Cortex of kidney (tissue), 1 donor: ENCODE results near the gene CRX.
"Not testable (repeated sequence)": the region's sequence is repeated elsewhere in the genome, so short reads cannot be mapped to it uniquely, and the experiment has no call there.

Source experiments
- DNase-seq: peaks from one replicate; lab custom pipeline; 2025; lab: John Stamatoyannopoulos, UW

Gene CRX

DNA sequence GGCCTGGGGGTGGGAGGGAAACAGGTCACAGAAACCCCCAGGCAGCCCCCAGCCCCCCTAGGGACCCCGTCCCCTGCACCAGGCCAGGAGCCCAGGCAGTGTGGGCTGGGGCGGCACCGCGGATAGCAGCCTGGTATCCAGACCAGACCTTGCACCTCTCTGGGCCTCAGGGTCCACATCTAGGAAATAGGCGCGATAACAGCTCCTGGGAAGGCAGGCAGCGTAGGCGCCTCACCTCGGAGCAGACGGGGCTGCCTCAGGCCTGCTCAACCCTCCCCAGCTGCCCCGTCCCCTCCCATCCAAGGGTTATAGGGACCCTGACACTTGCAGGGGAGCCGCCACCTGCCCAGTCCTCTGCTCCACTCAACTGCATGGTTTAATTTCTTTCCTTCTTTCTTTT is 18.1 kb upstream of the CRX start:
- not testable (repeated sequence) for DNase-seq

DNA sequence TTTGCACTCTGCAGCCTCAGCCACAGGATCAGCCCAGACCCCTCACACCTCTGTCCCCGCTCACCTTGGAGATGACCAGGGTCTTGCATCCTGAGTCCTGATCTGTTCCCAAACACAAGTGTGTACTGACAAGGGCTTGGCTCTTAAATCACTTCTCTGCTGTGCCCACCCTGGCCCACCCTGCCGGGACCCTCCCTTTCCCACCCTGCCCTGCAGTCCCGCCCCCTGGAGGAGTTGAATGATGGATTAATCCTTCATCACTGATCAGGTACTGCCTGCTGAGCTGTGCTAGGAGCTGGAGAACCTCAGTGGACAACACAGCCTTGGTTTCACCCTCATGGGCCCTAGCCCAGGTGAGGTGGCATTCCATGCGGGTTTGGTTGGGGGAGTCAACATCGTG is 17.3 kb upstream of the CRX start, which contains the start of gene TPRX1:
TSS of gene TPRX1 (minus strand) at position 101 of the 400 bp plus-strand sequence. CDS start at position 89, 12 bp downstream.
- not testable (repeated sequence) for DNase-seq

DNA sequence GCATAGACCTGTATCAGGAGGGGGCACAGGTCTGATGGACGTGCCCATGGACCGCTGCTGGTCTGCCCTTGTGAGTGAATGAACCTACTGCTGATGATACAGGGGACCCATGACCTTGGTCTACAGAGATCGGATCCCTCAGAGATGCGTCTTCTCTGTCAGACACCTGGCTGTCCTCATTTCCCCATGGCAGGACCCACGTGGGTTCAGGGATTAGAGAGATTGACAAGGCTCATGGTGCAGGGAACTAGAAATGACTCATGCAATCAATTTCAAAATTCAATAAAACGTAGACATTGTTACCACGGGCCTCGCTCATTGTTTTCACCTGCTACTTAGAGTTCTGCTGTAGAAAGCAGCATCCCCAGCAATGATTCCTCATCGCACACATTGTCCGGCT is 16.4 kb upstream of the CRX start:
- DNase-seq, result no peak

DNA sequence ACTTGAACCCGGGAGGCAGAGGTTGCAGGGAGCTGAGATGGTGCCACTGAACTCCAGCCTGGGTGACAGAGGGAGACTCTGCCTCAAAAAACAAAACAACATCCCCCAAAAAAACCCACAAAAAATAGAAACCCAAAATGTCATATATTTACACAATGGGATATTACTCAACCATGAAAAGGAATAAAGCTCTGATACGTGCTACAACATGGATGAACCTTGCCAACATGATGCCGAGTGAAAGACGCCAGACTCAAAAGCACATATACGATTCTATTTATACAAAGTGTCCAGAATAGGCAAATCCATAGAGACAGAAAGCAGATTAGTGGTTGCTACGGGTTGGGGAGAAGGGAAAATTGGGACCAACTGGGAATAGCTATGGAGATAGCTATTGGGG is 15.3 kb upstream of the CRX start:
- no peak for DNase-seq

DNA sequence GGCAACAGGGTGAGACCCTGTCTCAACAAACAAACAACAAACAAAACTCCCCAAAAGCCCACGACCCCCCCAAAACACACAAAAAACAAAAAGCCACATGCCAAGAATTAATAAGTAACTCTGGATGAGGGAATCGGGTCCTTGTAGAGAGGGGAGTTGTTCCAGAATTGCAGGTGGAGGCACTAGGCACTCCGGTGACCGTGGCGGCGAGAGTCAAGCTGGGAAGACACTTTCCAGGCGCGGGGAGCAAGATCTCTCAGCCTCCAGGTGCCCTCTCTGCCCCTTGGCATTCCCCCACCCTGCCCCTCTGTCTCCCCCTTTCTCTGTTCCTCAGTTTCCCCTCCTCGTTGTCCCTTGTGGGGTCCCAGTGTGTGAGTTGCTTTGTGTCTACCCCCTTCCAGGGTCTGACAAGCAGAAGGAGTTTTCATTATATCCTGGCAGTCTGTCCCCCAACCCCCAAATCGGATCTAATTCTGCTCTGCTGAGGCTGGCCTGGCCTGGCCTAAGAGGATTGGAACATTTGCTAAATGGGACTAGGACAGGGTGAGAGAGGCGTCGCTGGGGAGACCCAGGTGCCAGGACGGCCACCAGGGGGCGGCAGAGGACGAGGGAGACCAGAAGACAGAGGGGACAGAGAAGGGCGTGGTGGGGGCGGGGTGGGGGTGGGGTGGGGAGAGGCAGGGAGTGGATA is 8.3 kb upstream of the CRX start:
- no peak for DNase-seq

DNA sequence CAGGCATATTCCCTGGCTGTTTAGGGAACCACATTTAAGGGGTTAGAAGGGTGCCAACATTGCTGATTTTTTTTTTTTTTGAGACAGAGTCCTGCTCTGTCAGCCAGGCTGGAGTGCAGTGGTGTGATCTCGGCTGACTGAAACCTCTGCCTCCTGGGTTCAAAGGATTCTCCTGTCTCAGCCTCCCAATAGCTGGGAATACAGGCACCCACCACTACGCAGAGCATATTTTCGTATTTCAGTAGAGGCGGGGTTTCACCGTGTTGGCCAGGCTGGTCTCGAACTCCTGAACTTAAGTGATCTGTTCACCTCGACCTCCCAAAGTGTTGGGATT is 7.8 kb upstream of the CRX start:
- DNase-seq, result no peak

DNA sequence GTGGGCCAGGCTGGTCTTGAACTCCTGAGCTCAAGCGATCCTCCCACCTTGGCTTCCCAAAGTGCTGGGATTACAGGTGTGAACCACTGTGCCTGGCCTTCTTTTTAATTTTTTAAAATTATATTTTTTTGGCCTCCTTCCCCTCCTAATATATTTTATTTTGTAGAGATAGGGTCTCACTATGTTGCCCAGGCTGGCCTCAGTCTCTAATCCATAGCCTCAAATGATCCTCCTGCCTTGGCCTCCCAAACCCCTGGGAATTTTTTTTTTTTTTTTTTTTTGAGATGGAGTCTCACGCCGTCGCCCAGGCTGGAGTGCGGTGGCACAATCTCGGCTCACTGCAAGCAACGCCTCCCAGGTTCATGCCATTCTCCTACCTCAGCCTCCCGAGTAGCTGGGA is 5.5 kb upstream of the CRX start:
- DNase-seq, result not testable (repeated sequence)

DNA sequence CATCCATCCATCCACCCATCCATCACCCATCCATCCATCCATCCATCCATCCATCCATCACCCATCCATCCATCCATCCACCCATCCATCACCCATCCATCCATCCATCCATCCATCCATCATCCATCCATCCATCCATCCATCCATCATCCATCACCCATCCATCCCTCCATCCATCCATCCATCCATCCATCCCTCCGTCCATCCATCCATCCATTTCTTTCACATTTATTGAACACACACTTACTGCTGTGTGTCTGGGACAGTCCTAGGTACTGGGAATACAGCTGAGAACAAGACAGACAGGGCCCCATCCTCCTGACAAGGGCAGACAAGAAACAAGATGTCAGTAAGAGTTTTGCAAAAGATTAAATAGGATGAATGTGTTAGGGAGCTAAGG is 3.5 kb upstream of the CRX start:
- not testable (repeated sequence) for DNase-seq

DNA sequence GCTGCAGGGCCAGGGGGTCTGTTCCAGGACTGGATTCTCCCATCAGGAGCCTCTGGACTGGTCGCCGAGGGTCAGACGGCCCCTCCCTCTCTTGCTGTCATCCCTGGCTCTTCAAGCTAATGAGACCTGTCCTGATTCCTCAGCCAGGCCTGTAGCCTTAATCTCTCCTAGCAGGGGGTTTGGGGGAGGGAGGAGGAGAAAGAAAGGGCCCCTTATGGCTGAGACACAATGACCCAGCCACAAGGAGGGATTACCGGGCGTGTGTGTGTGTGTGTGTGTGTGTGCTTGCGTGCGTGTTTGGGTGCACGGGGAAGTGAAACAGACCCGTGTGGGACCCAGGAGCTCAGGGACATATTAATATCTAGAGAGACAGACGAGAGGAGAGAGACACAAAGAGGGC is 1.9 kb upstream of the CRX start:
- DNase-seq, result no peak

DNA sequence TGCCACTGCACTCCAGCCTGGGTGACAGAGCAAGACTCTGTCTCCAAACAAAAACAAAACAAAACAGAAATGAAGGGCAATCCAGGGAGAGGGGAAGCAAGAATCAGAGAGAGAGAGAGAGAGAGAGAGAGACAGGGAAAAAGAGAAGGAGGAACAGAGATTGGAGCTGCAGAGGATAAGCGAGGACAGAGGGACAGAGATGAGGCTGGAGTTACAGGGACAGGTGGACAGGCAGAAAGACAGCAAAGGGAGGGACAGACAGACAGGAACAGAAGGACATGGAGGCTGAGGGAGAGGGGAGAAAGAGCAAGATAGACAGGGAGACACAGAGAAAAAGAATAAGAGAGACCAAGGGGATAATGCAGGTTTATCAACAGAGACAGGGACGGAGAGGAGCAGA is 1.3 kb upstream of the CRX start:
- no peak for DNase-seq

DNA sequence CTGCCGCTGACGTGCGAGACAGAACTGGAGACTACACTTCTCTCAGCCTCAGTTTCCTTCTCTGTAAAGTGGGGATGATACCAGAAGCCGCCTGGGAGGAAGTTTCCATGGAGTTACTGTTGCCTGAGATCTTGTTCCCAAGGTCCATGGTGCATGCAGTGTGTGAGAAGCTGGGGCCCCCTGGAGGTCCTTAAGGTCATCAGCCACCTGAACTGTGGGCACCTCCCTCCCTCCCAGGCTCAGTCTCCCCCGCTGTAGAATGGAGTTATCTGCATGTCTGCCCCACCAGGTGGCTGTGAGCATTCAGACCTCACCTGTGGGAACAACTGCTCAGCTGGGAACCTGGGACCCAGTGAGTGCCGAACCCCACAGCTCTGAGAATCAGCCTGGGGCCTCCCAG is 2.7 kb downstream of the CRX start:
- no peak for DNase-seq

DNA sequence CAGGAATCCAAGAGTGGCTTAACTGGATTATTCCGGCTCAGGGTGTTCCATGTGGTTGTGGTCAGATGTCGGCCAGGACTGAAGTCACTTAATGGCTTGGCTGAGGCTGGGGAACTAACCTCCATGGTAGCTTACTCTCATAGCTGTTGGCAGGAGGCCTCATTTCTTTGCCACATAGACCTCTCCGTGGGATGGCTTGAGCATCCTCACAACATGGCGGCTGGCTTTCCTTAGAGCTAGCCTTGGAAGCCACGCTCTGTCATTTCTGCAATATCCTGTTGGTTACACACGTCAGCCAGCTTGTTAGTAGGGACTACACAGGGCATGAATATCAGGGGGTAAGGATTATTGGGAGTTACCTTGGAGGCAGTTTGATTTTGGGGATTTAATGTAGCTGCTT is 5.1 kb downstream of the CRX start:
- no peak for DNase-seq

DNA sequence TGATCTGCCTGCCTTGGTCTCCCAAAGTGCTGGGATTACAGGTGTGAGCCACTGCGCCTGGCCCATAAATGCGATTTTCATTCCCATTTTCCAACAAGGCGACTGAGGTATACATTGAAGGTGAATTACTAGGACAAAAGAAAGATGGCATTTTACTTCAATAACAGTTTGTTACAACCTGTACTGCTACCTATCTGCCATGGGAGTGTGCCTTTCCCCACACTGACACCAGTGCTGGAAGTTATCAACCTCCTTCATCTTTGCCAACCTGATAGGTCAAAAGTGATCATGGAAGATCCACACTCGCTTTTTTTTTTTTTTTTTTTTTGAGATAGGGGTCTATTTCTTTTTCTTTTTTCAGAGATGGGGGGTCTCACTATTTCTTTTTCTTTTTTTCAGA is 11.0 kb downstream of the CRX start:
- DNase-seq, result no peak

DNA sequence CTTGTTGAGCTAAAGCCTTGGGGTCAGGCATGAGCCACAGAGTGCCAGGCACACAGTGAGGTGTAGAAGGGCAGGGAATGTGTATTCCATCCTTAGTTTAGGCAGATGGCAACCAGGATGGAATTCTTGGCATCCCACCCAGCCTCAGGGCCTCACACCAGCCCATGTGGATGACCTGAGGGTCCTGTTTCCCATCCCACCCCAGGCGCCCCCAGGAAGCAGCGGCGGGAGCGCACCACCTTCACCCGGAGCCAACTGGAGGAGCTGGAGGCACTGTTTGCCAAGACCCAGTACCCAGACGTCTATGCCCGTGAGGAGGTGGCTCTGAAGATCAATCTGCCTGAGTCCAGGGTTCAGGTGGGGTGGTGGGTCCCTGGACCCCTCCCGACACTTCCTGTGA is 14.3 kb downstream of the CRX start:
- DNase-seq, result no peak

DNA sequence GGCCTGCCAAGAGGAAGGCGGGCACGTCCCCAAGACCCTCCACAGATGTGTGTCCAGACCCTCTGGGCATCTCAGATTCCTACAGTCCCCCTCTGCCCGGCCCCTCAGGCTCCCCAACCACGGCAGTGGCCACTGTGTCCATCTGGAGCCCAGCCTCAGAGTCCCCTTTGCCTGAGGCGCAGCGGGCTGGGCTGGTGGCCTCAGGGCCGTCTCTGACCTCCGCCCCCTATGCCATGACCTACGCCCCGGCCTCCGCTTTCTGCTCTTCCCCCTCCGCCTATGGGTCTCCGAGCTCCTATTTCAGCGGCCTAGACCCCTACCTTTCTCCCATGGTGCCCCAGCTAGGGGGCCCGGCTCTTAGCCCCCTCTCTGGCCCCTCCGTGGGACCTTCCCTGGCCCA is 17.7 kb downstream of the CRX start:
- DNase-seq, result no peak

DNA sequence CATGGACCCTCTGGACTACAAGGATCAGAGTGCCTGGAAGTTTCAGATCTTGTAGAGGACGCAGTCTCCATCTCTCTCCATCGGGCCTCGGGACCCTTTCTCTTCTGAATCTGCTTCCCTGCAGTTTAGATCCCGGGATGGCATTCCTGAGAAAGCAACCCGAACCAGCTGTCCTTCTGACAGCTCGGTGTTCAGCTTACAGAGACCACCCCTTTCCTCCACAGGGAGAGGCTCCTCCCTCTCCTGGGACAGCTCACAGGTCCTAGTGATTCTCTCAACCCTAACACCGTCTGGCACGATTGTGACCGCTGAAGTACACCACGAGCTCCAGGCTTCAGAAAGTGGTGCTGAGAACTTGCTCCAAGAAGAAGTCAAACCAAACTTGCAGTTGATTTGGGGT is 18.2 kb downstream of the CRX start:
- no peak for DNase-seq

DNA sequence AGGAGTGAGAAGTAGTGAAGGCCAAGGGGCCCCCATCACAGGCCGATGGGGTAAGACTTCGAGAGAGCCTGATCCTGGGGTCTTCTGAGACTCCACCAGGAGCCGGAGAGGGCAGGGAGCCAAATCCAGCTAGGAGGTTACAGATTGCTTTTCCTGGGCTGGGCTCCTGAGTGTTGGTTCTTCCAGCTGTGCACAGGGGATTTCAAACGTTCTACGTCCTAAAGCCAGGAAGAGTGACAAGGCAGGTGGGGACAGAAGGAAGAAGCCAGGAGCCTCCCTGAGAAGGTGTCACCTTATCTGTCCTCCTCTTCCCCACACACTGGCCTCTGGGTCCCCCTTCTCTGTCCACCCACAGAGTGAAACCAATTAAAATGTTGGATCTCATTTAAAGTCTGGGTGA is 21.2 kb downstream of the CRX start:
- no peak for DNase-seq

DNA sequence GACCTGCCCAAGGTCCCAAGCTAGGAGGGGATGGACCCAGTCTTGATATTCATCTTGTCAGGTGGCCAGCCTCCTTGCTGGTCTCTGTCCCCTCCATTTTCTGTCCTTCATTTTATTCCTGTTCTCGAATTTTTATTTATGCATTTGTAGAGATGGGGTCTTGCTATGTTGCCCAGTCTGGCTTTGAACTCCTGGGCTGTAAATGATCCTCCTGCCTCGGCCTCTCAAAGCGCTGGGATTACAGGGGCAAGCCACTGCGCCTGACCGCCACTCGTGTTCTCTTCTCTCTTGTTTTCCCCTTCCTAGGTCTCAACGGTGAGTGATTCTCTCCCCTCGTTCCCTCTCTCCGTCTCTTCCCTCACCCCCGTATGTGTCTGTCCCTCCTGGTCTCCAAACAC is 26.7 kb downstream of the CRX start:
- DNase-seq, result no peak

DNA sequence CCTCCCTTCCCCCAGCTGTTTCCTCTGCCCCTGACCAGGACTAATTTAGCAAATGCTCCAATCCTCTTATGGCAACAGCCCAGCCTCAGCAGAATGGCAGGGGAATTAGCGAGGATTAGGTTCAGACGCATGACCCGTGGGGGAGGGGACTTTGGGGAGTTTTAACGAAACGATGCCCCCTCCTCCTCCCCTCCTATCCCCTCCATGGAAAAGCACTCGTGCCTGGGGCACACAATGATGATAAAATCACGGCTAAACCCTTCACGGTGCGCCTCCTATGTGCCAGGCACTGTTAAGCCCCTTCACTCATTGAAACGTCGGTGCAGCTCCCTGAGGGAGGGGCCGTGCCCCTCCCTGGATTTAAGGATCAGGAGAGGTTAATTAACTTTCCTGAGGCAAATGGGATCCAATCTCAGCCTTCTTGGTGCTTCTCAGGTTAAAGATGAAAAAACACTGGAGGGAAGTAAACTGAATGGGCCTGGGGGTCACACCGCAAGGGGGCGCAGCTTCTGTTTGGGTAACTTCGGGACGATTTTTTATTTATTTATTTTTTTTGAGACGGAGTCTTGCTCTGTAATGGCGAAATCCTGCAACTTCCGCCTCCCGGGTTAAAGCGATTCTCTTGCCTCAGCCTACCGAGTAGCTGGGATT is 27.2 kb downstream of the CRX start:
- no peak for DNase-seq

DNA sequence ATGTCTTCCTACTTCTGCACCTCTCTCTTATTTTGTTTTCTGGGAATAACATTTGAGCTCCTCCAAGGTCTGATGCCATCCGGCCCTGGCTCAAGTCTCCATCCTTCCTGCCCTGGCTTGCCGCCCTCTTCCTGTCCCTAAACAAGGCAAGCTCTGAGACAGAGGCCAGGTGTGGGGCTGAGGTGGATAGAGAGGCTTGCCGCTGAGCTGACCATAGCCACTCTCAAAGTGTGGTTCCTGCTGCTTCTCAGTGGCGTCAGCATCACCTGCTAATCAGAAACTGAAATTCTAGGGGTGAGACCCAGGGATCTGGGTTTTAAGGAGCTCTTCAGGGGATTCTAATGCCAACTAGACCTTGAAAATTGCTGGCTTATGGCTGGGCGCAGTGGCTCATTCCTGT is 31.3 kb downstream of the CRX start:
- no peak for DNase-seq

DNA sequence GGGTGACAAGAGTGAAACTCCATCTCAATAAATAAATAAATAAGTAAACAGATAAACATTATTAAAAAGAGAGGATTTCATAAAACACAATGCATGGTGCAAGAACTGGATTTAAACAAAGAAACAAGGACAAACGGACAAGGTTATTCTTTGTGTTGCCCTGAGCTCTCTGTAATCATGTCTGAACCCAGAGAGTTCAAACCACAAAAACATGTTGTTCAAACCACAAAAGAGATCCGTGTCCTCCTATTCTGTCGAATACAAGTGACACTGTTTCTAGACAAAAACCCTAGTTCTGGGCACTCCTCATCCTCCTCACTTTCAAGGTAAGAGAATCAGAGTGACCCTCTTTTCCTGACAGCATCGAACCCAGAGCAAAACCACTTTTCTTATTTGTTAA is 32.7 kb downstream of the CRX start:
- no peak for DNase-seq

DNA sequence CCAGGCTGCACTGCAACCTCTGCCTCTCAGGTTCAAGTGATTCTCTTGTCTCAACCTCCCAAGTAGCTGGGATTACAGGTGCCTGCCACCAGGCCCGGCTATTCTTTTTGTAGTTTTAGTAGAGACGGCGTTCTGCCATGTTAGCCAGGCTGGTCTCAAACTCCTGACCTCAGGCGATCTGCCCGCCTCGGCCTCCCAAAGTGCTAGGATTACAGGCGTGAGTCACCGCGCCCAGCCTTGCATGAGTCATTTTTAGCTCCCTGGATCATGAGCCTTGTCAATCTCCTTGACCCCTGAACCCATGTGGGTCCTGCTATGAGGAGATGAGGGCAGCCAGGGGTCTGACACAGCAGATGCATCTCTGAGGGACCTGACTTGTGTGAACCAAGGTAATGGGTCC is 36.5 kb downstream of the CRX start:
- not testable (repeated sequence) for DNase-seq

DNA sequence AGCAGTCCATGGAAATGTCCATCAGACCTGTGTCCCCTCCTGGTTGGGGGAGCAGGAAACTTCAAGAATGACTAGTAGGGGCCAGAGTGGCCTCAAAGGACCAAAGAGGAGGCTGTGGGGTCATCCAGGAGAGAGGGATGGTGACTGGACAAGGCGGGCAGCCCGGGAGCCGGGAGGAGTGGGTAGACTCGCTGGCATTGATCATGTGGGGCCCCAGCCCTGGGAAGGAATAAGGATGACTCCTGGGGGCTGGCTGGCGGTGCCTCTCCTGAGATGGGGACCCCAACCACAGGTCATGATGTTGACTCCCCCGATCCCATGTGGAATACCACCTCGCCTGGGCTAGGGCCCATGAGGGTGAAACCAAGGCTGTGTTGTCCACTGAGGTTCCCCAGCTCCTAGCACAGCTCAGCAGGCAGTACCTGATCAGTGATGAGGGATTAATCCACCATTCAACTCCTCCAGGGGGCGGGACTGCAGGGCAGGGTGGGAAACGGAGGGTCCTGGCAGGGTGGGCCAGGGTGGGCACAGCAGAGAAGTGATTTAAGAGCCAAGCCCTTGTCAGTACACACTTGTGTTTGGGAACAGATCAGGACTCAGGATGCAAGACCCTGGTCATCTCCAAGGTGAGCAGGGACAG is 37.0 kb downstream of the CRX start, which contains the start of gene TPRX2:
TSS of gene TPRX2 (plus strand) at position 590 of the 640 bp plus-strand sequence. CDS start at position 602, 12 bp downstream.
- DNase-seq, result not testable (repeated sequence)
